Measurements from ENCODE around the gene PLCH2.

GRCh38 chr1:2492091-2492490, 16.0 kb downstream of the PLCH2 start:
- TF ChIP-seq CTCF (conservative IDR thresholded peaks at IDR 0.05 in 1 of 2, IDR thresholded peaks at IDR 0.05 in 1 of 2; ENCODE audit: extremely low read depth in 1 of 2, insufficient read depth in 1 of 2, low read depth in 1 of 2, low read length in 2 of 2) (no peak), EZH2 (IDR thresholded peaks at IDR 0.05; ENCODE audit: borderline replicate concordance, low read length) (no peak)
